Natural killer cell (primary cell): ENCODE results near the gene CDC37. TPM values are rescaled to one million over a fixed set of nuclear protein-coding genes. Genes with fewer than 3 reads are reported as not detected.

Source experiments
- ATAC-seq, 3 donors: fragments of 150-1000 bp in 2 of 3; fragments of 200-7000 bp in 1 of 3; cut with Tn5 transposase; 1 replicate in 1 of 3; 2 replicates in 2 of 3; pipeline ENCODE4 v1.10.0; 2021; ENCODE audit warnings: mild to moderate bottlenecking in 2 of 3, moderate library complexity in 2 of 3
- DNase-seq, 2 donors: peaks; one replicate each; pipeline versions ENCODE4 v3.0.0 to v3.0.0-alpha.2; 2013 to 2021; ENCODE audit warnings: mixed read lengths in 1 of 2
- H3K27ac ChIP-seq: one replicate; pipeline ENCODE4 v1.5.1; 2013; ENCODE audit warnings: mild to moderate bottlenecking, low read length
- H3K27me3 ChIP-seq: one replicate; pipeline ENCODE4 v1.6.1; 2013; ENCODE audit warnings: low read length; ENCODE audit not compliant: control insufficient read depth, insufficient read depth
- H3K36me3 ChIP-seq: one replicate; pipeline ENCODE4 v1.6.1; 2013; ENCODE audit warnings: low read length; ENCODE audit not compliant: control insufficient read depth, insufficient read depth
- H3K4me1 ChIP-seq: one replicate; pipeline ENCODE4 v1.6.1; 2013; ENCODE audit warnings: low read length; ENCODE audit not compliant: control insufficient read depth, insufficient read depth
- H3K4me3 ChIP-seq: one replicate; pipeline ENCODE4 v1.5.1; 2013; ENCODE audit warnings: low read length
- H3K9me3 ChIP-seq: one replicate; pipeline ENCODE4 v1.6.1; 2013; ENCODE audit warnings: low read length; ENCODE audit not compliant: control insufficient read depth, insufficient read depth
- H3K27ac Mint-ChIP-seq, 2 donors: one replicate each; pipeline ENCODE4 v1.8.0; 2022; ENCODE audit warnings: mild to moderate bottlenecking in 2 of 2, mixed read lengths in 2 of 2, moderate library complexity in 1 of 2
- H3K27me3 Mint-ChIP-seq, 2 donors: one replicate each; pipeline ENCODE4 v1.8.0; 2022; ENCODE audit warnings: low read depth in 2 of 2, mixed read lengths in 2 of 2
- H3K36me3 Mint-ChIP-seq: one replicate; pipeline ENCODE4 v1.8.0; 2022; ENCODE audit warnings: mixed read lengths
- H3K4me1 Mint-ChIP-seq, 2 donors: one replicate each; pipeline ENCODE4 v1.8.0; 2022; ENCODE audit warnings: mixed read lengths in 2 of 2
- H3K4me3 Mint-ChIP-seq: one replicate; pipeline ENCODE4 v1.8.0; 2022; ENCODE audit warnings: mild to moderate bottlenecking, moderate library complexity, mixed read lengths
- H3K9me3 Mint-ChIP-seq, 2 donors: one replicate each; pipeline ENCODE4 v1.8.0; 2022; ENCODE audit warnings: mixed read lengths in 2 of 2
- CTCF ChIP-seq: fragments of 200-600 bp; IDR thresholded peaks from one replicate; pipeline ENCODE4 v1.8.0; 2022; ENCODE audit warnings: antibody characterized with exemption
- WGBS: methylation state at CpG from one replicate; pipeline ENCODE4 v1.1.7; 2013; ENCODE audit warnings: missing lambda C conversion rate; ENCODE audit not compliant: insufficient coverage; 5-methylcytosine and 5-hydroxymethylcytosine counted together
- intact Hi-C: fragments of 100-400 bp; cut with micrococcal nuclease; formaldehyde crosslinking; loops from one replicate; pipeline ENCODE4 v1.14.2; 2022
- total RNA-seq, 4 donors: library from RNA; stranded (reverse); fragments of 120-200 nt in 1 of 4; gene quantifications; one replicate each; pipeline versions ENCODE4 v1.2.3 to v1.2.4, GENCODE V29; 2013 to 2022

Gene CDC37
- total RNA-seq, 3 donors from 2014 or later (not counting 1 experiment from before 2014, with no cell fraction given): 211 to 242 (median 223) TPM

GRCh38 chr19:10395436-10395835 is 7.9 kb downstream of the CDC37 start:
- 95% methylated on average over 24 of the region's 26 CpGs for WGBS
- Histone ChIP-seq H3K36me3 (peaks cover 34% of the 10 kb centered on the region), H3K27me3 (no peaks in the 10 kb centered on the region), H3K27ac (no peak overlapping the region), H3K9me3 (no peaks in the 10 kb centered on the region), H3K4me1 (no peaks in the 10 kb centered on the region), H3K4me3 (no peak overlapping the region)
- ATAC-seq: no peak
- Mint-ChIP-seq H3K9me3 (no peaks in the 10 kb centered on the region), H3K27ac (no peak overlapping the region), H3K27me3 (no peaks in the 10 kb centered on the region), H3K36me3 (no peaks in the 10 kb centered on the region), H3K4me3 (no peak overlapping the region), H3K4me1 (peaks cover 9 to 32% of the 10 kb centered on the region in 2 donors)
- no peak for DNase-seq
- no peak for TF ChIP-seq CTCF
- intact Hi-C loops: no loop called here

GRCh38 chr19:10395003-10395402 is 8.3 kb downstream of the CDC37 start:
- ATAC-seq (no peak), DNase-seq (no peak)
- Histone ChIP-seq H3K9me3 (no peaks in the 10 kb centered on the region), H3K4me3 (no peak overlapping the region), H3K27me3 (no peaks in the 10 kb centered on the region), H3K27ac (no peak overlapping the region), H3K36me3 (peaks cover 34% of the 10 kb centered on the region), H3K4me1 (no peaks in the 10 kb centered on the region)
- TF ChIP-seq CTCF: no peak
- Mint-ChIP-seq H3K27ac (no peak overlapping the region), H3K36me3 (no peaks in the 10 kb centered on the region), H3K4me3 (no peak overlapping the region), H3K27me3 (no peaks in the 10 kb centered on the region), H3K4me1 (peaks cover 9 to 32% of the 10 kb centered on the region in 2 donors), H3K9me3 (no peaks in the 10 kb centered on the region)
- intact Hi-C loops: no loop called here
- 96% methylated on average over 12 of the region's 12 CpGs for WGBS

- no peak for TF ChIP-seq CTCF
- Mint-ChIP-seq H3K9me3 (no peaks in the 10 kb centered on the region), H3K27ac (peak overlapping the region in 1 of 2 donors; percentile 18), H3K4me3 (no peak overlapping the region), H3K36me3 (no peaks in the 10 kb centered on the region), H3K4me1 (peaks cover 9 to 28% of the 10 kb centered on the region in 2 donors), H3K27me3 (no peaks in the 10 kb centered on the region)
- DNase-seq (no peak), ATAC-seq (no peak)
- intact Hi-C loops: no loop called here
- Histone ChIP-seq H3K4me1 (peaks cover 6% of the 10 kb centered on the region), H3K27ac (no peak overlapping the region), H3K4me3 (no peak overlapping the region), H3K9me3 (no peaks in the 10 kb centered on the region), H3K27me3 (no peaks in the 10 kb centered on the region), H3K36me3 (peaks cover 34% of the 10 kb centered on the region)
- 96% methylated on average over 24 of the region's 24 CpGs for WGBS
These were observed 10.2 kb downstream of the CDC37 start for GRCh38 chr19:10393137-10393536.

- DNase-seq: no peak
- Mint-ChIP-seq H3K27ac (no peak overlapping the region), H3K4me1 (peaks cover 4 to 22% of the 10 kb centered on the region in 2 donors), H3K4me3 (no peak overlapping the region), H3K36me3 (no peaks in the 10 kb centered on the region), H3K9me3 (no peaks in the 10 kb centered on the region), H3K27me3 (no peaks in the 10 kb centered on the region)
- Histone ChIP-seq H3K4me3 (no peak overlapping the region), H3K27me3 (no peaks in the 10 kb centered on the region), H3K9me3 (no peaks in the 10 kb centered on the region), H3K4me1 (peaks cover 6% of the 10 kb centered on the region), H3K36me3 (peaks cover 34% of the 10 kb centered on the region), H3K27ac (no peak overlapping the region)
- no peak for ATAC-seq
- intact Hi-C loops: no loop called here
- WGBS: 94% methylated on average over 5 of the region's 6 CpGs
- TF ChIP-seq CTCF: no peak
These were observed 11.2 kb downstream of the CDC37 start for GRCh38 chr19:10392120-10392519.
